K562 (cell line): Measurements from ENCODE around the gene DOCK1. TPM values are rescaled to one million over a fixed set of nuclear protein-coding genes. Genes with fewer than 3 reads are reported as not detected.

Experiments
- ATAC-seq: fragments of 200-7000 bp; cut with Tn5 transposase; 3 replicates; pipeline ENCODE4 v1.9.1; 2020; ENCODE audit warnings: moderate library complexity
- BruUV-seq: library from RNA; stranded (reverse); fragments of 400-500 nt; replicated peaks from 2 replicates; lab custom pipeline; 2021; lab: Mats Ljungman, UMichigan
- CTCF ChIA-PET: fragments of 300-600 bp; formaldehyde crosslinking; extraction: SDS; loops from one replicate; lab custom pipeline; 2021; ENCODE audit warnings: low intra/inter-chr PET ratio; lab: Yijun Ruan, JAX
- POLR2A ChIA-PET: fragments of 300-600, 350-650 bp; sonication (Branson Sonifier 250); formaldehyde crosslinking; extraction: SDS; loops from one replicate; lab custom pipeline; 2021; ENCODE audit warnings: antibody characterized with exemption, inconsistent platforms; lab: Yijun Ruan, JAX
- DNase-seq, 4 experiments: peaks; one replicate each; pipeline versions ENCODE4 v3.0.0 to v3.0.0-alpha.2; 2011 to 2018; ENCODE audit warnings: low spot score in 3 of 4, mixed read lengths in 3 of 4; ENCODE audit errors: extremely low read depth in 1 of 4
- FAIRE-seq: peaks from 2 replicates; lab custom pipeline; 2011; peaks lifted over from hg19 to GRCh38; lab: Jason Lieb, UNC
- H2AFZ ChIP-seq: 2 replicates; pipeline ENCODE4 v1.6.0; 2011; ENCODE audit warnings: low read depth, low read length, control low read depth, inconsistent platforms
- H3K27ac ChIP-seq: fragments of 200-600 bp; 3 replicates; pipeline ENCODE4 v1.8.0; 2011; ENCODE audit warnings: low read depth, mild to moderate bottlenecking, control low read depth, inconsistent platforms, low read length, moderate library complexity, mixed read lengths; ENCODE audit errors: extremely low read depth
- H3K27me3 ChIP-seq, 2 experiments: fragments of 300-600 bp in 1 of 2; 2 replicates in 1 of 2; 3 replicates in 1 of 2; pipeline versions ENCODE4 v1.6.0 to v1.8.0; 2011; ENCODE audit warnings: inconsistent platforms in 2 of 2, low read length in 2 of 2, mild to moderate bottlenecking in 1 of 2, mixed read lengths in 1 of 2, moderate library complexity in 1 of 2; ENCODE audit not compliant: control insufficient read depth in 2 of 2, insufficient read depth in 2 of 2
- H3K36me3 ChIP-seq: fragments of 300-600 bp; 3 replicates; pipeline ENCODE4 v1.8.0; 2011; ENCODE audit warnings: mild to moderate bottlenecking, low read length, inconsistent platforms; ENCODE audit not compliant: control insufficient read depth, insufficient read depth
- H3K4me1 ChIP-seq, 2 experiments: fragments of 200-600 bp in 1 of 2; replicated peaks in 1 of 2; 2 replicates in 1 of 2; 3 replicates in 1 of 2; pipeline versions ENCODE4 v1.5.1 to v1.8.0; 2011; ENCODE audit warnings: inconsistent platforms in 2 of 2, low read length in 2 of 2, mild to moderate bottlenecking in 1 of 2, mixed read lengths in 1 of 2, moderate library complexity in 1 of 2; ENCODE audit not compliant: control insufficient read depth in 2 of 2, insufficient read depth in 2 of 2
- H3K4me2 ChIP-seq: 2 replicates; pipeline ENCODE4 v1.6.1; 2011; ENCODE audit warnings: low read length, control low read depth, inconsistent platforms, mixed read lengths; ENCODE audit not compliant: insufficient read depth
- H3K4me3 ChIP-seq: fragments of 200-600 bp; sonication (generic), shearing (Covaris generic); 2 replicates; pipeline ENCODE4 v1.5.1; 2016; ENCODE audit warnings: control low read depth, inconsistent platforms
- H3K79me2 ChIP-seq: fragments of 200-600 bp; 3 replicates; pipeline ENCODE4 v1.8.0; 2011; ENCODE audit warnings: low read length, inconsistent platforms; ENCODE audit not compliant: control insufficient read depth, insufficient read depth
- H3K9ac ChIP-seq, 2 experiments: 2 replicates each; pipeline versions ENCODE4 v1.6.0 to v1.6.1; 2011; ENCODE audit warnings: low read depth in 2 of 2, low read length in 2 of 2, control low read depth in 1 of 2, inconsistent platforms in 1 of 2, mild to moderate bottlenecking in 1 of 2, mixed read lengths in 1 of 2; ENCODE audit not compliant: insufficient read depth in 1 of 2
- H3K9me1 ChIP-seq: one replicate; pipeline ENCODE4 v1.6.0; 2011; ENCODE audit warnings: inconsistent platforms, mild to moderate bottlenecking, low read length, moderate library complexity; ENCODE audit not compliant: control insufficient read depth, insufficient read depth
- H3K9me3 ChIP-seq: replicated peaks from 2 replicates; pipeline ENCODE4 v1.5.1; 2011; ENCODE audit warnings: low read depth, low read length, inconsistent platforms; ENCODE audit not compliant: control insufficient read depth, insufficient read depth
- H4K20me1 ChIP-seq: replicated peaks from 2 replicates; pipeline ENCODE4 v1.6.1; 2011; ENCODE audit warnings: low read length, inconsistent platforms, mixed read lengths; ENCODE audit not compliant: control insufficient read depth, insufficient read depth
- COPS2 ChIP-seq: fragments of 450-650 bp; conservative IDR thresholded peaks from 2 replicates; pipeline ENCODE4 v1.6.1; 2016; ENCODE audit warnings: mild to moderate bottlenecking, moderate library complexity
- L3MBTL2 ChIP-seq: fragments of 450-650 bp; IDR thresholded peaks from 2 replicates; pipeline ENCODE4 v1.6.1; 2016; ENCODE audit warnings: mild to moderate bottlenecking, moderate library complexity
- POLR3G ChIP-seq: IDR thresholded peaks from 2 replicates; pipeline ENCODE4 v1.6.1; 2011; ENCODE audit not compliant: insufficient read length, insufficient replicate concordance; ENCODE audit errors: extremely low read depth
- POU5F1 ChIP-seq: fragments of 150-350 bp; IDR thresholded peaks from 2 replicates; pipeline ENCODE4 v1.6.1; 2014; ENCODE audit warnings: borderline replicate concordance, low read length, low read depth, mild to moderate bottlenecking; ENCODE audit not compliant: partially characterized antibody
- ZNF24 ChIP-seq: fragments of 450-650 bp; IDR thresholded peaks from 2 replicates; pipeline ENCODE4 v1.6.1; 2016
- WGBS: fragments of 100-300 bp; shearing (Covaris generic); methylation state at CpG from one replicate; pipeline ENCODE4 v1.1.6; 2016; ENCODE audit warnings: low coverage, mixed read lengths; ENCODE audit not compliant: insufficient coverage; ENCODE audit errors: missing lambda C conversion rate; 5-methylcytosine and 5-hydroxymethylcytosine counted together
- in situ Hi-C: fragments of 300-500 bp; cut with MboI; formaldehyde crosslinking; loops from 4 replicates; pipeline ENCODE4 v1.15.0; 2018; ENCODE audit warnings: inconsistent platforms, mixed read lengths
- intact Hi-C: fragments of 100-400 bp; cut with micrococcal nuclease; formaldehyde crosslinking; loops from 2 replicates; pipeline ENCODE4 v1.14.2; 2022
- polyA plus RNA-seq, 8 experiments: library from polyadenylated mRNA; depleted of rRNA in 4 of 8; stranded (reverse) in 5 of 8; unstranded in 3 of 8; fragments of >200 nt; fragmentation: Nextera tagmentation in 2 of 8; fragmentation: Illumina TruSeq in 1 of 8; extraction: Ambion mirVana in 2 of 8; extraction: Trizol in 1 of 8; gene quantifications; 2 replicates each; pipeline versions ENCODE4 v1.2.1 to v1.2.3, GENCODE V29; 2011 to 2014; ENCODE audit warnings: inconsistent platforms in 1 of 8, missing spikeins in 1 of 8
- total RNA-seq, 7 experiments: library from RNA; depleted of rRNA in 6 of 7; stranded (reverse); fragments of >200 nt in 6 of 7; fragmentation: Illumina TruSeq in 2 of 7; extraction: Trizol in 2 of 7; gene quantifications; 2 replicates each; pipeline versions ENCODE4 v1.2.1 to v1.2.3, GENCODE V29; 2011 to 2021; ENCODE audit warnings: low replicate concordance in 1 of 7
- TF ChIP-seq, protein P1 (sequence below): fragments of 250-450 bp; sonication (Bioruptor Pico); IDR thresholded peaks from 2 replicates; pipeline ENCODE4 v1.8.0; 2021; ENCODE audit warnings: mild to moderate bottlenecking, moderate library complexity

The DOCK1 gene
- total and polyA plus RNA-seq, 9 of the 15 experiments (the other 6 are each of a cell fraction or from before 2014, with no cell fraction given), result 0.31 TPM; not detected in 8

DNA sequence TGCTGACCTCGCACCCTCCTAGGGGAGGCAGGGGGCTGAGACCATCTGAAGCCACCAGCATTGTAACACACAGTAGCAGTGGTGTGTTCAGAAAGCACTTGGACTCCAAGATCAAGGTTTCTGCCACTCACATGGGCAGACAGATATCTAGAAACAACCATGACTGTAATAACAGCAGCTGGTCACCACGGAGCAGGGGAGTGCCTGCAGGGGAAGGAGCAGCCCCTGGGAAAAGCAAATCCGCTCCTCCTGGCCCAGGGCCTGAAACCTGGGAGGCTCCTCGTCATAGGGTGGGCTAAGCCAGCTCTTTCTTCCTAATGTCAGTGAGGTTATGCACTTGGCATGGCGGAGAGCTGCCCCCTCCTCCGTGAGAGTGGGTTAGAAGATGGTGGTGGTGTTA is 409.6 kb downstream of the DOCK1 start:
- H3K9me1 ChIP-seq, result no peaks in the 10 kb centered on the region
- in situ Hi-C loops, result no loop called here
- no peaks in the 10 kb centered on the region for H3K79me2 ChIP-seq
- H3K27ac ChIP-seq, result no peak overlapping the region
- H3K9me3 ChIP-seq, result no peaks in the 10 kb centered on the region
- POLR2A ChIA-PET, result no interaction called here
- 0% methylated on average over 4 of the region's 6 CpGs for WGBS
- H3K9ac ChIP-seq, result no peak overlapping the region
- TF ChIP-seq POU5F1 (no peak), POLR3G (no peak), COPS2 (no peak), L3MBTL2 (no peak), ZNF24 (no peak)
- TF ChIP-seq, protein P1, sequence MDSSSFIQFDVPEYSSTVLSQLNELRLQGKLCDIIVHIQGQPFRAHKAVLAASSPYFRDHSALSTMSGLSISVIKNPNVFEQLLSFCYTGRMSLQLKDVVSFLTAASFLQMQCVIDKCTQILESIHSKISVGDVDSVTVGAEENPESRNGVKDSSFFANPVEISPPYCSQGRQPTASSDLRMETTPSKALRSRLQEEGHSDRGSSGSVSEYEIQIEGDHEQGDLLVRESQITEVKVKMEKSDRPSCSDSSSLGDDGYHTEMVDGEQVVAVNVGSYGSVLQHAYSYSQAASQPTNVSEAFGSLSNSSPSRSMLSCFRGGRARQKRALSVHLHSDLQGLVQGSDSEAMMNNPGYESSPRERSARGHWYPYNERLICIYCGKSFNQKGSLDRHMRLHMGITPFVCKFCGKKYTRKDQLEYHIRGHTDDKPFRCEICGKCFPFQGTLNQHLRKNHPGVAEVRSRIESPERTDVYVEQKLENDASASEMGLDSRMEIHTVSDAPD (CRISPR knock-in tag), result no peak
- TF ChIP-seq, all 486 proteins: peak for 0
- DNase-seq (no peak), ATAC-seq (no peak), FAIRE-seq (no peak)
- H3K4me1 ChIP-seq, result no peaks in the 10 kb centered on the region
- no TSS peak for BruUV-seq
- no peak overlapping the region for H3K4me3 ChIP-seq
- CTCF ChIA-PET, result no interaction called here
- H3K27me3 ChIP-seq, result no peaks in the 10 kb centered on the region
- H2AFZ ChIP-seq, result no peak overlapping the region
- H3K4me2 ChIP-seq, result no peak overlapping the region
- no peaks in the 10 kb centered on the region for H4K20me1 ChIP-seq
- intact Hi-C loops, result no loop called here
- no peaks in the 10 kb centered on the region for H3K36me3 ChIP-seq
